ENCODE results near the gene KAT6B. TPM values are rescaled to one million over a fixed set of nuclear protein-coding genes. Genes with fewer than 3 reads are reported as not detected.

The KAT6B gene
- total and polyA plus RNA-seq, 10 of the 15 experiments (the other 5 are each of a cell fraction or from before 2014, with no cell fraction given), result 2.7 to 22.6 (median 15.7) TPM

DNA sequence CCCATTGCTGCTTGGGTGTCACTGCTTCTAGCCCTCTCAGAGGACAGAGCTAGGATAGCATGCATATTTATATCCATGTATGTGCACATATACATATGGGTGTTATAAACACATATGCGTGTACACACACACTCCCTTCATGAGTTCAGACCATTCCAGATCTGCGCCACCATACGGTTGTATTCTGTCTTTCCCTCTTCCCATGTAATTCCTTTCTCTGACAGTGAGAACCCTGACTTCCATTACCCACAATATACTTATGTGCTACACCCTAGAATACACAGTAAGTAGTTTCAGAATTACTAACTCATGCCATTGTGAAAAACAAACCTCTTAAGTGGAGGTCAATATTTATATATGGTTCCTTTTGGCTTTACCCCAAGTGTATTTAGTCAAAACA, 168.5 kb downstream of the KAT6B start (continued):
- peak; percentile 35 for TF ChIP-seq SKIL (IDR thresholded peaks at IDR 0.05; ENCODE audit: low read depth, poor library complexity, severe bottlenecking)
- TF ChIP-seq CHD4 (IDR thresholded peaks at IDR 0.05), result no peak
- TF ChIP-seq, protein P1, sequence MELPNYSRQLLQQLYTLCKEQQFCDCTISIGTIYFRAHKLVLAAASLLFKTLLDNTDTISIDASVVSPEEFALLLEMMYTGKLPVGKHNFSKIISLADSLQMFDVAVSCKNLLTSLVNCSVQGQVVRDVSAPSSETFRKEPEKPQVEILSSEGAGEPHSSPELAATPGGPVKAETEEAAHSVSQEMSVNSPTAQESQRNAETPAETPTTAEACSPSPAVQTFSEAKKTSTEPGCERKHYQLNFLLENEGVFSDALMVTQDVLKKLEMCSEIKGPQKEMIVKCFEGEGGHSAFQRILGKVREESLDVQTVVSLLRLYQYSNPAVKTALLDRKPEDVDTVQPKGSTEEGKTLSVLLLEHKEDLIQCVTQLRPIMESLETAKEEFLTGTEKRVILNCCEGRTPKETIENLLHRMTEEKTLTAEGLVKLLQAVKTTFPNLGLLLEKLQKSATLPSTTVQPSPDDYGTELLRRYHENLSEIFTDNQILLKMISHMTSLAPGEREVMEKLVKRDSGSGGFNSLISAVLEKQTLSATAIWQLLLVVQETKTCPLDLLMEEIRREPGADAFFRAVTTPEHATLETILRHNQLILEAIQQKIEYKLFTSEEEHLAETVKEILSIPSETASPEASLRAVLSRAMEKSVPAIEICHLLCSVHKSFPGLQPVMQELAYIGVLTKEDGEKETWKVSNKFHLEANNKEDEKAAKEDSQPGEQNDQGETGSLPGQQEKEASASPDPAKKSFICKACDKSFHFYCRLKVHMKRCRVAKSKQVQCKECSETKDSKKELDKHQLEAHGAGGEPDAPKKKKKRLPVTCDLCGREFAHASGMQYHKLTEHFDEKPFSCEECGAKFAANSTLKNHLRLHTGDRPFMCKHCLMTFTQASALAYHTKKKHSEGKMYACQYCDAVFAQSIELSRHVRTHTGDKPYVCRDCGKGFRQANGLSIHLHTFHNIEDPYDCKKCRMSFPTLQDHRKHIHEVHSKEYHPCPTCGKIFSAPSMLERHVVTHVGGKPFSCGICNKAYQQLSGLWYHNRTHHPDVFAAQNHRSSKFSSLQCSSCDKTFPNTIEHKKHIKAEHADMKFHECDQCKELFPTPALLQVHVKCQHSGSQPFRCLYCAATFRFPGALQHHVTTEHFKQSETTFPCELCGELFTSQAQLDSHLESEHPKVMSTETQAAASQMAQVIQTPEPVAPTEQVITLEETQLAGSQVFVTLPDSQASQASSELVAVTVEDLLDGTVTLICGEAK (IDR thresholded peaks at IDR 0.05; ENCODE audit: borderline replicate concordance), result no peak
- TF ChIP-seq CBX3 (IDR thresholded peaks at IDR 0.05; ENCODE audit: borderline replicate concordance, low read depth), result no peak
- TF ChIP-seq PRDM15 (CRISPR knock-in tag; IDR thresholded peaks at IDR 0.05), result no peak
- TF ChIP-seq HSF1 (IDR thresholded peaks at IDR 0.05; ENCODE audit: low read depth, low read length), result no peak
- TF ChIP-seq, protein P2, sequence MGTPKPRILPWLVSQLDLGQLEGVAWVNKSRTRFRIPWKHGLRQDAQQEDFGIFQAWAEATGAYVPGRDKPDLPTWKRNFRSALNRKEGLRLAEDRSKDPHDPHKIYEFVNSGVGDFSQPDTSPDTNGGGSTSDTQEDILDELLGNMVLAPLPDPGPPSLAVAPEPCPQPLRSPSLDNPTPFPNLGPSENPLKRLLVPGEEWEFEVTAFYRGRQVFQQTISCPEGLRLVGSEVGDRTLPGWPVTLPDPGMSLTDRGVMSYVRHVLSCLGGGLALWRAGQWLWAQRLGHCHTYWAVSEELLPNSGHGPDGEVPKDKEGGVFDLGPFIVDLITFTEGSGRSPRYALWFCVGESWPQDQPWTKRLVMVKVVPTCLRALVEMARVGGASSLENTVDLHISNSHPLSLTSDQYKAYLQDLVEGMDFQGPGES (IDR thresholded peaks at IDR 0.05), result no peak
- TF ChIP-seq GATAD2B (conservative IDR thresholded peaks at IDR 0.05; ENCODE audit: low read depth), result no peak
- TF ChIP-seq BACH1 (IDR thresholded peaks at IDR 0.05; ENCODE audit: borderline replicate concordance), result no peak
- 0 out of 3 replicates have a peak, but pooled peaks have one; percentile 23 for TF ChIP-seq POU2F2 (IDR thresholded peaks at IDR 0.05; ENCODE audit: borderline replicate concordance, low read depth, low read length)
- peak; percentile 59; the same call in 1 of the 2 replicates for TF ChIP-seq NFIC (IDR thresholded peaks at IDR 0.05; ENCODE audit: low read depth, low read length)
- TF ChIP-seq MEF2B (IDR thresholded peaks at IDR 0.05; ENCODE audit: partially characterized antibody, poor library complexity, severe bottlenecking), result peak; percentile 35
- no peak for TF ChIP-seq CEBPB (IDR thresholded peaks at IDR 0.05; ENCODE audit: borderline replicate concordance in 1 of 2, low read depth in 2 of 2, low read length in 2 of 2)
- TF ChIP-seq, protein P3, sequence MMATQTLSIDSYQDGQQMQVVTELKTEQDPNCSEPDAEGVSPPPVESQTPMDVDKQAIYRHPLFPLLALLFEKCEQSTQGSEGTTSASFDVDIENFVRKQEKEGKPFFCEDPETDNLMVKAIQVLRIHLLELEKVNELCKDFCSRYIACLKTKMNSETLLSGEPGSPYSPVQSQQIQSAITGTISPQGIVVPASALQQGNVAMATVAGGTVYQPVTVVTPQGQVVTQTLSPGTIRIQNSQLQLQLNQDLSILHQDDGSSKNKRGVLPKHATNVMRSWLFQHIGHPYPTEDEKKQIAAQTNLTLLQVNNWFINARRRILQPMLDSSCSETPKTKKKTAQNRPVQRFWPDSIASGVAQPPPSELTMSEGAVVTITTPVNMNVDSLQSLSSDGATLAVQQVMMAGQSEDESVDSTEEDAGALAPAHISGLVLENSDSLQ (IDR thresholded peaks at IDR 0.05), result no peak
- TF ChIP-seq MEF2A (IDR thresholded peaks at IDR 0.05; ENCODE audit: insufficient read depth, low read depth, low read length), result no peak
- no peak for TF ChIP-seq CBFB (IDR thresholded peaks at IDR 0.05; ENCODE audit: low read depth)
